HG02763 (cell line): ENCODE data around the gene RSU1.
"Not testable (repeated sequence)": the region's sequence is repeated elsewhere in the genome, so short reads cannot be mapped to it uniquely, and the experiment has no call there.

Source experiments
- ATAC-seq: cut with Tn5 transposase; IDR thresholded peaks from one replicate; pipeline ENCODE4 v1.9.1; 2021; ENCODE audit warnings: mild to moderate bottlenecking, moderate library complexity; ENCODE audit not compliant: unreplicated experiment

RSU1 gene

DNA sequence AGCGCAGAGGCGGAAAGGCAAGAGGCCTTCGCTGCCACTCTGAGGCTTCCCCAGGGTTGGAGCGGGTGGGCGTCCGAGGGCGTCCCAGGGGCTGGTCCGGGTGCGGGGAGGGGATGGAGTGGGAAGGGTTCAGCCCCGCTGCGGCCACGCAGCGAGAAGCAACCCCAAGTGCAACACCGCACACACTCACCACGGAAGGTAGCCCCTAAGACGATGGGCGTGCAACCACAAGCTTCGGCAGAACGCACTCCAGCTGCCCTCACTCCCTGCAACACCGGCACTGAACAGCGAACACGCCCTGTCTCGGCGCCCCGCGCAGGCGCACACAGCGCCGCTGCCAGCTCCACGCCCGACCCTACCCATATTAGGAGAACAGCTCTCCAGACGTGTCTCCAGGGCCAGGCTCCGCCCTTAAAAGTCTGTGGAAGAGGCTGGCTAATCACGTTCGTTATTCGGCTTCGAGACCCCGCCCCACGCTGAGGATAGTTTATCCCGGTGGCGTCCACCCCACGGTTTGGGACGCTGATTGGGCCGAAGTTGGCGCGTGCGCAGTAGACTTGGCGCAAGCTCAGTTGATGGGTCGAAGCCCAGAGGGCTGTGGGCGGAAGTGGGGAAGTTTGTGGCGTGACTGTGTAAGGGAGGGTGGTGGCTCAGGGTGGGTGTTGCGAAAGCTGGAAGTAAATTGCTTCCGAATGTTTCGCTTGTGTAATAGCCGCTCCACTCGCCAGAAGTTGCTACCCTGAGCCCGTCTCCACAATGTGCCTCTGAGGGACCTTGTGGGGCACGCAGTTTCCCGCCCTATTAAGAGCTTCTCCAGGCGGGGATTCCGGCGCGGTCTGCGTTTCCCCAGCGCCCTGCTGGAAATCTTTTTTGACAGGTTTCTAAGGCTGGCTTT, at the start of gene RSU1:
Gene RSU1 (minus strand): TSS at position 300 of the 895 bp plus-strand sequence. CDS start 343 bp downstream, outside the sequence.
- peak; percentile 99 for ATAC-seq

GRCh38 chr10:16866541-16867275, 49.5 kb upstream of the RSU1 start:
- no peak for ATAC-seq

GRCh38 chr10:16865766-16866165, 48.5 kb upstream of the RSU1 start:
- no peak for ATAC-seq

- no peak for ATAC-seq
Observed at GRCh38 chr10:16863766-16864165, 46.5 kb upstream of the RSU1 start.

DNA sequence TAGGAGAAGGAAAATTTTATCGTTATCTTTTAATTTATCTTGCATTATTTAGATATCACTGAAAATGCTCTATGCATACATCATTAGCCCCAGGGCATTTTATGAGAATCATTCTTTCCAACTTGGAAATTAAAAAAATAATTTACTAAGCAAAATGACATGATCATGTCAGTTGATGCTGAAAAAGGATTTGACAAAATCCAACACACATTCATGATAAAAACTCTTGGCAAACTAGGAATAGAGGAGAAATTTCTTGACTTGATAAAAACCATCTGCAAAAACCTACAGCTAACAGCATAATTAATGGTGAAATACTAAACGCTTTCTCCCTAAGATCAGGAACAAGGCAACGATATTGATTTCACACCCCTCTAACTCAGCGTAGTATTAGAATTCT, 40.2 kb upstream of the RSU1 start:
- no peak for ATAC-seq

GRCh38 chr10:16856567-16856966, 39.3 kb upstream of the RSU1 start:
- ATAC-seq: no peak

DNA sequence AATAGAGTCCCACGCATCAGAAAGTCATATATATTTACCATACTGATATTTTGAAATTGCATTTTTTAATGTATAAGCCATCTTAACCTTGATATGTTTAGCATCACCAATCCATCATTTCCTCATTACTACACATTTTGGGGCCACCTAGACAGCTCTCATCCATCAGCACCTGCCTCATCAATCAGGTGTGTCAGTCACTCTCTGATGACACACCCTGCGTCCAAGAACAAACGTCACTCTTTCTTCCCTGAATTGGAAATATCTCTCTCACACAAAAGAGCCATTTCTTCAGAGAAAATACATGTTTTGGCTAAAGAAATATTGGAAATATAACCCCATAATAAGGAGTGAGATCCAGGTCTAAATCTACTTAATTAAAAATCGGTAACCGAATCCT, 38.9 kb upstream of the RSU1 start:
- ATAC-seq: no peak

GRCh38 chr10:16854623-16855022, 37.4 kb upstream of the RSU1 start:
- no peak for ATAC-seq

- ATAC-seq: no peak
Observed at GRCh38 chr10:16853809-16854208, 36.6 kb upstream of the RSU1 start.

DNA sequence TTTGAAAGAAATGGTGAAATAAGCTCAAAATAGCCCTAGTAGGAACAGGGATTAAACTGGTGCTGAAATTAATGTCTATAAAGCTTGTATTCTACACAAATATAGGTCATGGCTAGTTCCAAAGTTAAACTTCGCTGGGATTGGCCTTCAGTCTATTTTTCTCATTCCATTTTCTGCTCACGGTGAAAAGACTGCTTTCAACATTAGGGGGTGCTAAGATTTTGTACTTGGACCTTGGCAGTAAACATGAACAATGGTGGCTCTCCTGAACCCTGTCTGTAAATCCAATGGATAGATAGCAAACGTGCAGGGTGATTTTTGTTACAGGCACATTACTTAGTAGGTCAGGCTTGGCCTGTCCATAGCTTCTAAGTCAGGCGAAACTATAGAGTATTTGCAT, 36.0 kb upstream of the RSU1 start:
- no peak for ATAC-seq

DNA sequence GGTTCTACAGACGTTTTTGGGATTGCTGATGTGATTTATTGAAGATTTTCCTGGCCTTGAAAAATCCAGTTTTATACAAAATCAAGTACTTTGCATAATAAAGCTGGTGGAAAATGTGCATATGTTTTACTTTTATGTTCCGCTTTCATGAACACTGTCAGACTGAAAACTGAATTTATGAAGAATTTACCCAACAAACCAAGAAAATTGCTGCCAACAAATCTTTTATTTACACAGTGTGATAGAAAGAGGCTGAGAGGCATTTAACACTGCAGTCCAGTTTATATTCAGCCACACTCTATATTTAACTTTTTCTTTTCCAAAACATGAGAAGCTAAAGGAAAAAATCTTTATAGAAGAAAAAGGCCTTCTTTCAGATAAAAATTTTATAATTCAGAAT, 35.4 kb upstream of the RSU1 start:
- ATAC-seq: no peak

GRCh38 chr10:16848562-16849154, 31.4 kb upstream of the RSU1 start:
- no peak for ATAC-seq

- no peak for ATAC-seq
Observed at GRCh38 chr10:16847644-16848043, 30.4 kb upstream of the RSU1 start.

GRCh38 chr10:16845248-16845647, 28.0 kb upstream of the RSU1 start:
- ATAC-seq: no peak

GRCh38 chr10:16843252-16843870, 26.1 kb upstream of the RSU1 start:
- no peak for ATAC-seq

GRCh38 chr10:16835228-16835627, 18.0 kb upstream of the RSU1 start:
- ATAC-seq: no peak

- no peak for ATAC-seq
Observed at GRCh38 chr10:16832351-16833080, 15.3 kb upstream of the RSU1 start.

DNA sequence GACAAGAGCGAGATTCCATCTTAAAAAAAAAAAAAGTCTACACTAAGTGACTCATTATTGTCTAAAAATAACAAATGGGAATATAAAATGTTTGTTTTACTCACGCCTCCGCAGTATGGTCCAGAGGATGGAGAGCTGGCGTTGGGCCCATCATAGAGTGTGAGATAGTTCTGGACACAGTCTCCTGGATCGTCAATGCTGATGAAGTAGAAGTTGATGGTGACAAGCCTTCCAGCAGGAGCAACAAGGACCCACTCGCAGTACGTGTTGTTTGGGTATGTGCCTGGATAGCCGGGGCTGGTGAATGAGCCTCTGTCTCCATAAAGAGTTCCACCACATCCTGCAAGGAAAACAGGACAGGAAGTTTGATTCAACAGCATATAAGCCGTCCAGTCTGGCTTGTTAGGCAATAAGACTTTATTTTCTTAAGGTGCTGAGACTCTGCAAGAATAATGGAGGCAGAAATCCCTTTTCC, 11.5 kb upstream of the RSU1 start:
- no peak for ATAC-seq

DNA sequence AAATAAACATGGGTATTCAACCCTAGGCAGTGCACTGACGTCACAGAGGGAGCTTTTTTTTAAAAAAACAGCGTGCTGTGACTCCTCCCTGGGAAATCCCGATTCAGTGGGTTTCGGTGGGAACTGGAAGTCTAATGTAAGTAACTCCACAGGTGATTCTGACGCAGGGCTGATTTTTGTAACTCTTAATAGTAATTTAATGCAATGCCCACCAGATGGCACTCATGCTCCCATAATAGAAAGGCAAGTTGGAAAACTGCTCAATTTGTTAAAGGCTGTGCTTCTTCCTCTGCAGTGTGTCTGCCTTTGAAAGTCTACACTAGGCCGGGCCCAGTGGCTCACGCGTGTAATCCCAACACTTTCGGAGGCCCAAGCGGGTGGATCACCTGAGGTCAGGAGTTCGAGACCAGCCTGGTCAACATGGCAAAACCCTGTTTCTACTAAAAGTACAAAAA, 10.9 kb upstream of the RSU1 start:
- peak; percentile 71 for ATAC-seq

DNA sequence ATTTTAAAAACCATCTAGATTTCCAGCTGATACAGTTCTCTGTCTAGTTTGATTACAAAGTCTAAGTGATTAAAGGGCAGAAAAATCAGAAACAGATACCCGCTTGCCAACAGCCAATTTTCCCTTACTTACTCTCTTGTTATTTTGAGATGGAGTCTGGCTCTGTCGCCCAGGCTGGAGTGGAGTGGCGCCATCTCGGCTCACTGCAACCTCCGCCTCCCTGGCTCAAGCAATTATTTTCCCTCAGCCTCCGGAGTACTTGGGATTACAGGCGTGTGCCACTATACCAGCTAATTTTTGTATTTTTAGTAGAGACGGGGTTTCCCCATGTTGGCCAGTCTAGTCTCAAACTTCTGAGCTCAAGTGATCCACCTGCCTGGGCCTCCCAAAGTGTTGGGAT, 10.2 kb upstream of the RSU1 start:
- not testable (repeated sequence) for ATAC-seq
